GM20431 (cell line): ENCODE measurements around the gene ESYT3.
"Not testable (repeated sequence)": the region's sequence is repeated elsewhere in the genome, so short reads cannot be mapped to it uniquely, and the experiment has no call there.

Source experiments
- in situ Hi-C: fragments of 300-500 bp; cut with MseI, MboI; formaldehyde crosslinking; loops from one replicate; pipeline ENCODE4 v1.15.0; 2020; ENCODE audit warnings: low sequenced_read_pairs; ENCODE audit not compliant: unreplicated experiment

ESYT3 gene

DNA sequence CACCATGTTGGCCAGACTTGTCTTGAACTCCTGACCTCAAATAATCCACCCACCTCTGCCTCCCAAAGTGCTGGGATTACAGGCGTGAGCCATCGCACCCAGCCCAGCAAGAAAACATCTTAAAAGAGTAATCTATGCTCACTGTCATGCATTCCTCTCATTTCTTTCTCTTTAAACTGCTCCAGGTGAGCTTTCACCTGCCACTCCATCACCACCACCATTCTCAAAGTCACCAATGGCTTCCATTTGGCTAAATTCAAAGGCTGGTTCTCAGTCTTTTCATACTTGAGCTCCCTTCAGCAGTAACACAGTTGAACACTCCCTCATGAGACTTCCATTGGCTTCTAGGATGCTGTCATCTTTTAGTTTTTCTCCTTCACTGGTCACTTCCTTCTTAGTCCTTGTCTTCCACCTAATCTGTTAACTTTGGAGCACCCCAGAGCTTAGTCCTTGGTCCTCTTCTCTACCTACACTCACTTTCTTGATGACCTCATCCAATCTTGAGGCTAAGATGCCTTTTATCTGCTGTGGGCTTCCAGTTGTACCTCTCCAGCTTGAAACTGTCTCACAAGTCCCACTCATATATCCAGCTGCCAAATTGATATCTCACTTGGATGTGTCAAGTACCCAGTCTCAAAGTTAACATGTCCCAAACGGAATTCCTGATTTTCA, 27.0 kb upstream of the ESYT3 start:
- in situ Hi-C loops, result no loop called here

DNA sequence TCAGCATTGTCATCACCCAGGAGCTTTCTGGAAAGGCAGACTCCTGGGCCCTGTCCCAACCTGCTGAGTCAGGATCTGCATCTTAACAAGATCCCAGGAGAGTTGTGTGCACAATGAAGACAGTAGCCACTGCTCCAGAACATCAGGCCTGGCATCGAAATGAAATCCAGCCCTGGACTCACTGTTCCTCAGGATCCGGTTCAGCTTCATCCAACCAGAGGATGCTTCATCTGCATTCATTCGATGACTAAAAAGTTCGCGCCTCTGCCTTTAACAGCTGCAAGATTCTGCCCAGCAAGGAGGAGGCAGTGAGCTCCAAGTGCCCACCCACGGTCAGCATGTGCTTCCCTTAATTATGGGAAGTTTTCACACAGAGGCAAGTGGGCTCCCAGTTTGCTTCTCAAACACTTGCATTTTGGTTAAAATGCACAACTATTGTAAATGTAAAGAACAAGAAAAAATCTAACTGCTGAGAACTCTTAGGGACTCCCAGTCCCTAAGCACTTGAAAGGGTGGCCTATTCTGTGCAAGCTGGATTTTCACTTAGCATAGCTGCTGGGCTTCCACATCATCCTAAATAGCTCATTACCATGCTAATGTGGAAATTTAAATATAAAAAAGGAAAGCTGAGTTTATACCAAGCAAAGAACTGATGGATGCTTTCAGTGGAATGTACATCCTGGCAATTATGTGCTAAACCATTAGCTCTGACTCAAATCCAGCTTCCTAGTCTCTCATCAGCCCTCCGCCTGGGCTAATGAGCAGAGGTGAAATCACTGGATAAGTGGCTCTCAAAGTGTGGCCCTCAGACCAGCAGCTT, 25.5 kb upstream of the ESYT3 start:
- in situ Hi-C loops, result no loop called here

DNA sequence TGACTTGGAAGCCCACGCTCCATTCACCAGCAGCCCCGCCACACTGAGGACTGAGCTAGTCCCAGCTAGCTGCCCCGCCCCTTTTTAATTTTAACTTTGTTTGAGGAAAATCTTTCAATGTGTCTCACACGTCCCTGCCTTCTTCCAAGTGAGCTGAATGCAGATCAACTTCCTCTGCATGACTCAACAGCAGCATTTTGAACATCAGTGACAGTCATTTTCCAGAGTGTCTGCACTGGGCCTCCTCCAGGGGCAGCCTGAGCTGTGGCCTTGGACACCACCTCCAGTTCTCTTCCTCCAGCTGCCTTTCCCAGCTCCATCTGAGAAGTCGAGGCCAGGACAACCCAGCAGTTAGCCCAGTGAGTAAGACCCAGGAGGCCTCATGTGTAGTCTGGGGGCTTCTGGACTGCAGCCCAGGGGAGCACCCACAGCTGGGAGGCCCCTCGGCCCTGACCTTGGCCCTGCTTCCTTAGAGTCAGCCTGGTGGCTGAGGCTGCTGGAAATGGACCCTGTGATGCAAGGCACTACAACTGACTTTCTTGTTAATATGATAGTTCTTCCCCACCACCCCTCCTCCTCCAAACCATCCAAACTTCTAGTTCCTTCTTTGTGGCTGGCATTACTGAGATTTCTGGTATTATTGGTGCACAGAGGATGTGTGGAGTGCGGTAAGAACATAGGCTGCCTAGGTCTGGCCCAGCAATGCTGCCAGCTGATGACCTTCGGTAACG, 21.4 kb upstream of the ESYT3 start:
- in situ Hi-C loops, result no loop called here

DNA sequence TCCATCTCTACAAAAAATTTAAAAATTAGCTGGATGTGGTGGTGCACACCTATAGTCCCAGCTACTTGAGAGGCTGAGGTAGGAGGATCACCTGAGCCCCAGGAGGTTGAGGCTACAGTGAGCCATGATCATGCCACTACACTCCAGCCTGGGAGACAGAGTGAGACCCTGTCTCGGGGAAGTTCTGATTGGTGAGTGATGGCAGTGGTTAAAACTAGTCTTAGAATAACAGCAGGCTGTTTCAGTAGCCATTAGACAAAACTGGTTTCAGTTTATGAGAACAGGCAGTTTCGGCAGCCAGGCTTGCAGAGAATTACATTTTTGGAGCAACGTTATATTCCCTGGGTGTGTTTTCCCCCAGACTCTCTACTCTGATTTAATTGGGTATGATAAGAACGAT, 18.2 kb upstream of the ESYT3 start:
- in situ Hi-C loops, result not testable (repeated sequence)

DNA sequence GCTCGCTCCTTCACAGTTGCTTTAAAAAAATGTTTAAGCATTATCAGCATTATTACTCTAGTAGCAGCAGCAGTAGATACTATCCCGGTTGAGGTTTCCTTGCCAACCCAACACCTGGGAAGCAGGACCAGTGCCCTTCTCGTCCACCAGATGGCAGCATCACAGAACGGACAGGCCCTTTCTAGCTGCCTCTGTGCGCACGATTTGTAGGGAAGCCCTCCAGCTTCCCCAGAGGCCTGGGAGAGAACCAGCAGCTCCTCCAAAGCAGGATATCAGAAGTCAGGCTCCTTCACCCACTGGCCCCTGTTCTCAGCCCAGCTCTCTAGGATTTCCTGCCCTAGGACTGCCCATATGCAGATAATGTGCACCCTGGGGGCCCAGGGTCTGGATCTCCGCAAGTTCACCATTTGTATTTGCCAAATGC, 16.8 kb upstream of the ESYT3 start:
- in situ Hi-C loops, result no loop called here

DNA sequence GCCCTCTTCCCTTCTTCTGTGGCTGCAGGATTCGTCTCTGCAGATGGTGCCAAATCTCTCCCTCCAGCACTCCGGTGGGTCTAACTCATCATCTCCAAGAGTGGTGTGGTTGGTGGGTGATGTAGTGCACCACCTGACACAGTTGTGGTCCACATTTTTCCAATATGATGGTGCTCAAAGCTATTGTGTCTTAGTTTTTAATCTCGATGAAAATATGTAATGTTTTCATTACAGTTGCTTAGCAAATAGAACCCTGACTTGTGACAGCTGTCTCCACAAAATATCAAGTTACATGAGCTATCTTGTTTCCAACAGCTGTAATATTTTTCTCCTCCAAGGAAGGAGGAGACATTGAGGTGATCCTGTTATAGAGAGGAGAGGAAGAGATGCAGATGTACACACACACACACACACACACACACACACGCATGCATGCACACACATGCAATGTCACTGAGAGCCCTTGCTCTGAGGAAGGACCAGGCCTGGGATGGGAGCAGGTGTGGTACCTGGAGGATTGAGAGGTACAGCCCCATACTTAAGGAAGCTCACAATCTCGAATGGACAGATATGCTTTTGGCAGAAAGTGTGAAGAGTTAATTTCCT, 15.7 kb upstream of the ESYT3 start:
- in situ Hi-C loops, result no loop called here

DNA sequence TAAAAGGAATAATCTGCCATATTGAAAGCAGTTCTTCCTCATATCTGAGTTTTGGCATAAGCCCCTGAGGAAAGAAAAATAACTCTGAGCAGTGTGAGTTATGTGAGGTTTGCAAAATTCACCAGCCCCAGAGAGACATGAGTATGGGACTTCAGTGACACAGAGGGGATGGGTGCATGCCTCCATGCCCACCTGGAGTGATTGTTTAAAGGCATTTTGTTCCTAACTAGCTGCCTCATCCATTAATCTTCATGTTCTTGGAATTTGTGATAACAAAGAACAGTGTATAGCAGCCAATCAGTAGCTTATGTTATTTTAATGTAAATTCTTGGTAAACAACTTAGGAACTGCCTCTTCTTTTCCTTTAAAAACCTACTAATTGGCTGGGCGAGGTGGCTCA, 11.1 kb upstream of the ESYT3 start:
- in situ Hi-C loops, result no loop called here

DNA sequence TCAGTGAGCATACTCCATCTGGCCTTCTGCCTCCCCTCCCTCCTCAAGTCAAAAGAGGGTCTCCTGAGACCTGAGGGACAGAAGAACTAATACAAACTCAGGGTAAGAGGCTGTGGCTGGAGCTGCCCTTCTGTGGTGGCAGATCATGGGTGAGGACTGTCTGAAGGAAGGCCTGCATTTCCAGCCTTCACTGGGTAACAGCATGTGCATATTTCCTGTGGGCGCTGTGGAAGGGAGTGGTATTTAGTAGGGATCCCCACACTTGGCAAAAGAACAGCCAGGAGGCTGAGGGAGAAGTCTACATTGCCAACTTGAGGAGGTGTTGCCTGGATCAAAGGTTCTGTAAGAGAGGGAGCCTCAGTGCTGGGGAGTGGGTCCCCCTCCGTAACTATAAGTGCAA, 10.1 kb upstream of the ESYT3 start:
- in situ Hi-C loops, result no loop called here

DNA sequence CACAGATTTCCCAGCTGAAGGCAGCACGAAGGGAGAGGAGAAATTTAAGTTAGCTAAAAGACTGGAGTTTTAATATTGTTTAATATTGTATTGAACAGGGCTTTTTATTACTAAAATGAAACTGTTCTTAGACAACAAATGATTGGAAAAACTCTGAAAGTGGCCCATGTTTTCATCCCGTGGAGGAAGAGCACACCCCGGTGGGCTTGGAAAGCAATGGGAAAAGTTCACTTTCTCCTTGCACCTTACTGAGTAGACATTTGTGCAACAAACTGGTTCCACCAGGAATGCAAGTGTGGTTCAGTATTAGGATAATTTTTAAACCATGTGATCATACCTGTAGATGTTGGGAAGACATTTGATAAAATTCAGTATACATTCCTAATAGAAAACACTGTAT, 8.2 kb upstream of the ESYT3 start:
- in situ Hi-C loops, result no loop called here

DNA sequence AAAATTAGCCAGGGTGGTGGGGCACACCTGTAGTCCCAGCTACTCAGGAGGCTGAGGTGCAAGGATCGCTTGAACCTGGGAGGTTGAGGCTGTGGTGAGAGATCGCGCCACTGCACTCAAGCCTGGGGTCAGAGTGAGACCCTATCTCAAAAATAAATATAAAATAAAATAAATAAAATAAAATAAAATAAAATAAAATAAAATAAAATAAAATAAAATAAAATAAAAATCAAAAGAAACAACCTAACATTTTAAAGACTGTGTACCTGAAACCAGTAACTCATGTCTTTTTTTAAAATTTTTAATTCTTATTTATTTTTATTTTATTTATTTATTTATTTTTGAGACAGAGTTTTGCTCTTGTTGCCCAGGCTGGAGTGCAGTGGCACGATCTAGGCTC, 7.7 kb upstream of the ESYT3 start:
- in situ Hi-C loops, result not testable (repeated sequence)

DNA sequence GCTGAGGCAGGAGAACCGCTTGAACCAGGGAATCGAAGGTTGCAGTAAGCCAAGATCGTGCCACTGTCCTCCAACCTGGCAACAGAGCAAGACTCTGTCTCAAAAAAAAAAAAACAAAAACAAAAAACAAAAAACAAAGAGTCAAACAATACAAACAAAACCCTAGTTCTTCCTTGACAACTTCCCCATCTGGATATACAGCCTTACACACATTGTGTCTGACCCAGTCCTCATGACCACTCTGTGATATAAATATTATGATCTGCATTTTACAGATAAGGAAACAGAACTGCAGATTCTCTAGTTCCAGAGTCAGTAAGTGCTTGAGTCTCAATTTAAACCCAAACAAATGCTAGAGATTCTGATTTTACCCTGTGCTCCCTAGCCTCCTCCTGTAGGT, 4.8 kb upstream of the ESYT3 start:
- in situ Hi-C loops, result no loop called here

DNA sequence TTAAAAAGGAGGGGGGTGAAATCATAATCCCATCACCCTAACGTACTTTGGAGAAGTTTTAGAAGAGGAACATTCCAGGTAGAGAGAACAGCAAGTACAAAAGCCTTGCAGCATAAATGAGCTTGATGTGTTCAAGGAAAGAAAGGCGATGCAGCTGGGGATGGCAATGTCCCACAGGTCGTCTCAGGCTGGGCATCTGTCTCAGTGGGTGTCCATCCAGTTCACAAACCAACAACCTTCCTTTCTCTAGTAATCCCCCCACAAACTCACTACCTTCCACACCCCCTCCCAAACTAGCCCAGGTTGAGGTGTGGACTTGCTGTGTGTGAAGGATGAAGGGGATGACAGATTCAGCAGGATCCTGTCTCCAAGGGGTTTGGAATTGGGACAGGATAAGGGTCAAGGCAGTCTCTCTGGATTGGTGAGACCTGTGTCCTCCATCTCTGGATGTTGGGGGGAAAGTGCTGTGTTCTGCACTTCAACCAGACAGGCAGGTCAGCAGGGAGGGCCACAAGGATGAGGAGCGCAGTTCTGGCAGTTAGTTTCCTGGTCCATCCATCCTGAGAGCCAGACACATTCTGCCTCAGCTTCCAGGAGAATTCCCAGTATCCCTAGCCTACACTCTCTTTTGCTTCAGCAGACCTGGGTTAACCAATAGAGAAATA, 1.7 kb upstream of the ESYT3 start:
- in situ Hi-C loops, result no loop called here

DNA sequence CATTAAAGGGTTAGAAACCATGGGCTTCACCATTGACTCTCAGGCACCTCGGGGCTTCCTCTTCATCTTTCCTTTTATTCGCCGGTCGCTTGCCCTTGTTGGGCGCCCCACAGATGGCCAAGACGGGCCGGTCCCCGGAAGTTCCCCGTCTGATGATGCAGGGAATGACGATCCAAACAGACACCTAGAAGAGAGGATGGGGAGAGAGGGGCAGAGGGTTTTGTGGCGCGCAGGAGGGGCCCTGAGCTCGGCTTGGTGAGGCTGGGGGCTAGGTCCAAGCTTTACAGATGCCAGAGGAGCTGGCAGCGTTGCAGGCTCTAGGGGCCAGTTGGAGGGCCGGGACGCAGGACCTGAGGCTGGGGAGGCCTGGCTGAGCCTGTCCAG, 532 bp upstream of the ESYT3 start:
- in situ Hi-C loops, result no loop called here

DNA sequence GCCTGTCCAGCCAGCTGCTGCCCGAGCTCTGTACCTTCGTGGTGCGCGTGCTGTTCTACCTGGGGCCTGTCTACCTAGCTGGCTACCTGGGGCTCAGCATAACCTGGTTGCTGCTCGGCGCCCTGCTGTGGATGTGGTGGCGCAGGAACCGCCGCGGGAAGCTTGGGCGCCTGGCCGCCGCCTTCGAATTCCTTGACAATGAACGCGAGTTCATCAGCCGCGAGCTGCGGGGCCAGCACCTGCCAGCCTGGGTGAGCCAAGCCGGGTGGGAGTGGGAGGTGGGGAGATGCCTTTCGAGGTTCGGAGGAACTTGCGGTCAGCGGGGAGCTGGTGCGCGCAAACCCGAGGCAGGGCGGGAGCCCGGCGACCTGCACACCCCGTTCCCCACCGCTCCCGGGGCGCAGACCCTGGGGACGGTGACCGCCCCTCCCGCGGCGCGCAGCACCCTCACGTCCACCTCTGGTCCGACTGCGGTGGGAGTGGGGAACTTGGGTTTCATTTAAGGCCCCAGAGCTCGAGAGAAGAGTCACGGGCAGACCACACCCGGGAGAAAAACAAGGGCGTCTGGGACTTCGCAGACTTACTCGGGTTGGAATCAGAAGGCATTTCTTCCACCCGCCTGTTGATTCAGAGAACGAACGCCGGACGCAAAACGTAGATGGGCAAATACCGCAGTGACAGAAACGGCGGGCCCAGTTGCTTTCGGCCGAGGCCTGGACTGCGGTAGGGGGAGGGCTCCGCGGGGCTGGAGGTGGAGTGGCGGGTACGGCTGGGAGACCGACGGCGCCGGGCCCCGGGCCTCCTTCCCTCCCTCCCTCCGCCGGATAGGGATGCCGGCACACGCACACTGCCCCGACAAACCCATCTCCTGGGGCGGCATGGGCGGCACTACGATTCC, 708 bp downstream of the ESYT3 start:
- in situ Hi-C loops, result no loop called here

DNA sequence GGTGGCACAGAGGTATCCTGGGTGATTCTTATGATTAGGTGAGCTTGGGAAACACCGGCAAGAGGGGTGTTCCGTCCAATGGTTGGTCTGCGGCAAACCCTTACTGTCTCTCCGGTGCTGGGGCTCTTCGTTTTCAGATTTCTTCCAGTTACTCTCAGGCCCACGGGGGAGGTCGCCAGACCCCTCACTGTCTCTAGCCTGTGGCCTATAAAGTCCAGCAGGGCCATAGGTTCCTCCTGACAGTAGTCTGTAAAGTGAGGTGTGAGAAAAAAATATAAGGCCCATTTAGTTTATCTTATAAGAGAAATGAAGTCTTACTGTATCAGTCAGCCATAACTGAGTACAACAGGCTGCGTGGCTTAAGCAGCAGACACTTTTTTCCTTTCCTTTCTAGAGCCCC, 1.4 kb downstream of the ESYT3 start:
- in situ Hi-C loops, result no loop called here

DNA sequence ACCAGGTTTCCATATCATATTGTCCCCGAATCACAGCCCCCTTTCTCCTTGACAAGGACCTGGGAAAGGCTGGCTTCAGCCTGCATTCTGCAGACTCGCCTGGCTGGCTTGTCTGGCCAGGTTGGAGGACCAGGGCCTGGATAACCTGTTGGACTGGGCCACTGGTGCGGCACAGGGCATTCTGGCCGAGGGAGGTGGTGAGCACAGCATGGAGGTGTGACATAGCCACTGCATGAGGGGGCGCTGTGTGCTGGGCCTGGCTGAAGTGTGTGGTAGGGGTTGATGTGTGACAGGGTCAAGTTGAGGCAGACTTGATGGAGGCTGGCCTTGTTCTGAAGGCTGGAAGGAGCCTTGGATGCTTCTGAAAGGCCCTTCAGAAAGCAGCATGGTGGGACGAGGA, 2.9 kb downstream of the ESYT3 start:
- in situ Hi-C loops, result no loop called here

DNA sequence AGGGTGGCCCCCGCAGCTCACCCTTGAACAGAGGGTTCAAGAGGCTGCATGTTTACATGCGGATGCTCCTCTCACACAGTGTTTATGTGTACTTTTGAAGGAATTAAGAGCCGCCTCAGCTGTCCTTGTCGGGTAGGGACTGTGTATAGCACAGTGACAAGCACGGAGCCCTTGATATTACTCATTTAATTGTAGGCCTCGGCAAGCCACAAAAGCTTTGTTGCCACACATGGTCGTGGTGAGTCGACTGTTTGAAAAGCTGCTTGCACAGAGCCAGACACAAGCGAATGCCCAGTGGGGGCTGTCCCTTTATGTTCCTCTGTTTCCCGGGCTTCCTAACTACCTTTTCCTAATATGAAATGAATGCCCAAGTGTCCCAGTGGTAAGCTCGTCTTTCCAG, 4.5 kb downstream of the ESYT3 start:
- in situ Hi-C loops, result no loop called here

DNA sequence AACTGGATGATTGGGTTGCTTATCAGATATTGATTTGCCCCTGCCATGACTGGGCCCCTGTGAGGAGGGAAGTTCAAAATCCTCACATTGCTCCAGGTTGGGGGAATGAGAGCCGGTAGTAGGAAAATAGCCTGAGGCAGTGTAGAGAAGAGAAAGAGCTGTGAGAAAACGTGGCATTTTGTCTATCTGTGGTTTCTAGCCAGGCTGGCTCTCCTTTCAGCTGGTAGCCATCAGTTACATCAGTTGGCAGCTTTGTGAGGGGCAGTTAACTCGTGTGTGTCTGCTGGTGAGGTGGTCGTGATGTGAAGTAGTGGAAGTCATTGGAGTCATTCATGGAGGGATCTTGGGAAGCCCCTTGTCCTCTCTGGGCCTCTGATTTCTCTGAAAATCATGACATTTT, 5.2 kb downstream of the ESYT3 start:
- in situ Hi-C loops, result no loop called here

DNA sequence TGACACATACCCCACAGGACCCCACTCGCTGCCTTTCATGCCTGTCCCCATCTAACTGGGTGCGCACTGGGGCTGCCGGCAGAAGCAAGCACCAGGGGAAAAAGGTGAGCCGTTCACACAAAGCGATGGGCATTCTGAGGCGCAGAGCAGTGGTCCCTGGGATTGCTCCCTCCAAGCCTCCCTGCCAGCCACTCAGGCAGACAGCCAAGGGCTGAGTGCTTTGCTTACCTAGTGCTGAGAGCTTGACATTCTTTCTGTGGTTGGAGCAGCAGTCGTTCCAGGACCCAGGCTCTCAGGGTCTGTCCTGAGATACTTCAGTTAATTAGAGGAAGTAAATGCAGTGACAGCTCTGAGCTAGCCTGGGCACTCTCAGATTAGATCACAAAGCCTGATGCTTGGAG, 5.7 kb downstream of the ESYT3 start:
- in situ Hi-C loops, result no loop called here
